Myocyte (in vitro differentiated cells): ENCODE data around the gene GLI3. TPM values are rescaled to one million over a fixed set of nuclear protein-coding genes. Genes with fewer than 3 reads are reported as not detected.

Experiments used
- DNase-seq: peaks from one replicate; pipeline ENCODE4 v3.0.0-alpha.2; 2012; ENCODE audit warnings: low read depth
- total RNA-seq: library from RNA; depleted of rRNA; stranded (reverse); fragments of >200 nt; gene quantifications from 2 replicates; pipeline ENCODE4 v1.2.3, GENCODE V29; 2014

The GLI3 gene
- total RNA-seq, 1 donor from 2014 or later: 3.7 TPM

GRCh38 chr7:41972776-41973175 is 264.2 kb downstream of the GLI3 start:
- DNase-seq: no peak

GRCh38 chr7:41972270-41972669 is 264.7 kb downstream of the GLI3 start:
- DNase-seq: no peak

- DNase-seq: no peak
Measured at GRCh38 chr7:41971640-41972187, 265.3 kb downstream of the GLI3 start.

GRCh38 chr7:41970941-41971340 is 266.1 kb downstream of the GLI3 start:
- no peak for DNase-seq

GRCh38 chr7:41969561-41970105 is 267.4 kb downstream of the GLI3 start:
- peak; percentile 32 for DNase-seq

GRCh38 chr7:41967156-41967555 is 269.9 kb downstream of the GLI3 start:
- peak; percentile 86 for DNase-seq

- DNase-seq: no peak
Measured at GRCh38 chr7:41965951-41966505, 271.0 kb downstream of the GLI3 start.

- no peak for DNase-seq
Measured at GRCh38 chr7:41964849-41965745, 271.9 kb downstream of the GLI3 start.

- DNase-seq: no peak
Measured at GRCh38 chr7:41964183-41964753, 272.7 kb downstream of the GLI3 start.

GRCh38 chr7:41956705-41957104 is 280.3 kb downstream of the GLI3 start:
- no peak for DNase-seq

- DNase-seq: peak; percentile 99
Measured at GRCh38 chr7:41955893-41956675, 280.9 kb downstream of the GLI3 start.

- no peak for DNase-seq
Measured at GRCh38 chr7:41955451-41955850, 281.6 kb downstream of the GLI3 start.

- DNase-seq: no peak
Measured at GRCh38 chr7:41954976-41955375, 282.0 kb downstream of the GLI3 start.

- DNase-seq: no peak
Measured at GRCh38 chr7:41948503-41948902, 288.5 kb downstream of the GLI3 start.

GRCh38 chr7:41943094-41943577 is 293.9 kb downstream of the GLI3 start:
- peak; percentile 86 for DNase-seq

- no peak for DNase-seq
Measured at GRCh38 chr7:41942468-41943093, 294.4 kb downstream of the GLI3 start.

GRCh38 chr7:41940760-41941343 is 296.2 kb downstream of the GLI3 start:
- DNase-seq: peak; percentile 85

GRCh38 chr7:41938371-41938770 is 298.6 kb downstream of the GLI3 start:
- no peak for DNase-seq

- DNase-seq: no peak
Measured at GRCh38 chr7:41933427-41933826, 303.6 kb downstream of the GLI3 start.

GRCh38 chr7:41931263-41931646 is 305.8 kb downstream of the GLI3 start:
- DNase-seq: no peak
